ENCODE data around the gene DLG2.

DNA sequence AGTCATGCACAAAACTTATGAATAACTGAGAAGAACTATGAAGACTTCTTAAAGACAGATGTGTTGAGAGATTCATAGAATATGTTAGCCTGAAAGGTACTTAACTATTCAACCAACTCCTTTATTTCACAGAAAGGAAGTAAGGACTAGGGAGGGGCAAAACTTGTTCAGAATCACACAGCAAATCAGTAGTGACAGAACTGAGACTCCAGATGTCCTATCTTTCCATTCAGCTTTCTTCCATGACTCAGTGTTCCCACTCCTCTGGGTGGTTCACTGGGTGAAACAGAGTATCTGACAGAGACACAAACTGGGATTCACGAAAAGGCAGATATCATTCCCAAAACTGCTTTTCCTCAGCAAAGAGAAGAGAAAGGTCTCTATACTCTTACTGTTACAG, 1053.3 kb downstream of the DLG2 start:
- TF ChIP-seq EP300 (IDR thresholded peaks at IDR 0.05; ENCODE audit: borderline replicate concordance in 1 of 2, low read depth in 2 of 2, low read length in 2 of 2) (no peak), TCF12 (IDR thresholded peaks at IDR 0.05; ENCODE audit: low read depth, low read length) (no peak), POLR2AphosphoS5 (IDR thresholded peaks at IDR 0.05; ENCODE audit: low read depth, low read length) (no peak), CHD1 (IDR thresholded peaks at IDR 0.05; ENCODE audit: low read depth, low read length) (no peak), EZH2 (IDR thresholded peaks at IDR 0.05; ENCODE audit: low read depth, low read length, severe bottlenecking) (no peak)
- TF ChIP-seq, protein P1, sequence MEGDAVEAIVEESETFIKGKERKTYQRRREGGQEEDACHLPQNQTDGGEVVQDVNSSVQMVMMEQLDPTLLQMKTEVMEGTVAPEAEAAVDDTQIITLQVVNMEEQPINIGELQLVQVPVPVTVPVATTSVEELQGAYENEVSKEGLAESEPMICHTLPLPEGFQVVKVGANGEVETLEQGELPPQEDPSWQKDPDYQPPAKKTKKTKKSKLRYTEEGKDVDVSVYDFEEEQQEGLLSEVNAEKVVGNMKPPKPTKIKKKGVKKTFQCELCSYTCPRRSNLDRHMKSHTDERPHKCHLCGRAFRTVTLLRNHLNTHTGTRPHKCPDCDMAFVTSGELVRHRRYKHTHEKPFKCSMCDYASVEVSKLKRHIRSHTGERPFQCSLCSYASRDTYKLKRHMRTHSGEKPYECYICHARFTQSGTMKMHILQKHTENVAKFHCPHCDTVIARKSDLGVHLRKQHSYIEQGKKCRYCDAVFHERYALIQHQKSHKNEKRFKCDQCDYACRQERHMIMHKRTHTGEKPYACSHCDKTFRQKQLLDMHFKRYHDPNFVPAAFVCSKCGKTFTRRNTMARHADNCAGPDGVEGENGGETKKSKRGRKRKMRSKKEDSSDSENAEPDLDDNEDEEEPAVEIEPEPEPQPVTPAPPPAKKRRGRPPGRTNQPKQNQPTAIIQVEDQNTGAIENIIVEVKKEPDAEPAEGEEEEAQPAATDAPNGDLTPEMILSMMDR (IDR thresholded peaks at IDR 0.05; ENCODE audit: control extremely low read depth in 1 of 3, insufficient read depth in 1 of 3, low read depth in 1 of 3, low read length in 3 of 3), result no peak
